Fibroblast of pulmonary artery (primary cell): ENCODE data around the gene ZNF441.

Experiments used
- DNase-seq: peaks from one replicate; pipeline ENCODE4 v3.0.0-alpha.2; 2010; ENCODE audit warnings: low read depth
- H3K4me3 ChIP-seq: replicated peaks from 2 replicates; pipeline ENCODE4 v1.5.1; 2011; ENCODE audit warnings: low read depth, mild to moderate bottlenecking, control low read depth, low read length, moderate library complexity
- TF ChIP-seq, protein P1 (sequence below): IDR thresholded peaks from 2 replicates; pipeline ENCODE4 v1.5.1; 2011; ENCODE audit warnings: mild to moderate bottlenecking, control low read depth, low read length, inconsistent platforms; ENCODE audit errors: missing control alignments

The ZNF441 gene

DNA sequence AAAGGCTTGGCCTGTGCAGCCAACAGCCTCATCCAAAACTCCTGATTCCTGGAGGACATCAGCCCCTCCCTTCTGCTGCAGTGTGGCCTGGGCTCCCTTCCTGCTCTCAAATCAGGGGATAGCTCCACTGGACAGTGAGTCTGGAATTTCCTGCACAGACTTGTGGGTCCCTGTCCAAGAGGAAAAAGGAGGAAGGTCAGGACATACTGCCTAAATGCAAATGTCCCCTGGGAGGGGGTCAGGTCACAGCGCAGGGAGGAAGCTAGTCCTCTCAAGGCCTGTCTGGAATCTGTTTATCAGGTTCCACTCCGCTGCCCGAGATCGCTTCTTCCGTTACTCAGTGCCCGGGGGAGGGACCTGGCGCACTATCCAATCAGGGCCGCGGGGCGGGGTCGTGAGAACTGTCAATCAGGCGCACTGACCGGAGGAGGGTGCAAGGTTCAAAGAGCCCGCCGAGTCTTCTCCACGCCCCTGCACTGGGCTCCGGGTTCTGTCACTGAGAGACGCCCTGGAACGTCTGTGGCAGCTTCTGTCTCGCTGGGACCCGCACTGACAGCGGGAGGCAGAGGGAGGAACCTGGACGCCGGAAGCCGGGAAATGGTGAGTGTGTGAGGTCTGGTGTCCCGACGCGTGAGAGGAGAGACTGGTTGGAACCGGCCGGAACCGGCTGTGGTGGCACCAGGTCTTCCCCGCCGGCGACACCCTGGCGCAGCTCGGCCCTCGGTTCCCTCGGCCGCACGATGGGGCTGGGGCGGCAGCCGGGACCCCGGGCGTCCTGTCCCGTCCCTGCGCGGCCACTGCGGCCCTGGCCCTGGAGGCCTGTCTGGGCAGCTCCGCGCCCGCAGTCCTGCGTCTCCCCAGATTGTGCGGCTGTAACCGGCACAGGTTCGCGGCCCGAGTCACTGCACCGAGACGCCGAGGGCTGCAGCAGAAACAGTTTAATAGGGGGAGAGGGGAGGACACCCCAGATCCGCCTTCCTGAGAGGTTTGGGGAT, at the start of gene ZNF441:
Gene ZNF441 (plus strand): TSS at position 404 of the 995 bp plus-strand sequence. CDS start 194 bp downstream, at position 598.
- peak within 1 kb of the TSS; percentile 90 for H3K4me3 ChIP-seq
- TF ChIP-seq, protein P1, sequence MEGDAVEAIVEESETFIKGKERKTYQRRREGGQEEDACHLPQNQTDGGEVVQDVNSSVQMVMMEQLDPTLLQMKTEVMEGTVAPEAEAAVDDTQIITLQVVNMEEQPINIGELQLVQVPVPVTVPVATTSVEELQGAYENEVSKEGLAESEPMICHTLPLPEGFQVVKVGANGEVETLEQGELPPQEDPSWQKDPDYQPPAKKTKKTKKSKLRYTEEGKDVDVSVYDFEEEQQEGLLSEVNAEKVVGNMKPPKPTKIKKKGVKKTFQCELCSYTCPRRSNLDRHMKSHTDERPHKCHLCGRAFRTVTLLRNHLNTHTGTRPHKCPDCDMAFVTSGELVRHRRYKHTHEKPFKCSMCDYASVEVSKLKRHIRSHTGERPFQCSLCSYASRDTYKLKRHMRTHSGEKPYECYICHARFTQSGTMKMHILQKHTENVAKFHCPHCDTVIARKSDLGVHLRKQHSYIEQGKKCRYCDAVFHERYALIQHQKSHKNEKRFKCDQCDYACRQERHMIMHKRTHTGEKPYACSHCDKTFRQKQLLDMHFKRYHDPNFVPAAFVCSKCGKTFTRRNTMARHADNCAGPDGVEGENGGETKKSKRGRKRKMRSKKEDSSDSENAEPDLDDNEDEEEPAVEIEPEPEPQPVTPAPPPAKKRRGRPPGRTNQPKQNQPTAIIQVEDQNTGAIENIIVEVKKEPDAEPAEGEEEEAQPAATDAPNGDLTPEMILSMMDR = no peak
- DNase-seq = peak; percentile 95

DNA sequence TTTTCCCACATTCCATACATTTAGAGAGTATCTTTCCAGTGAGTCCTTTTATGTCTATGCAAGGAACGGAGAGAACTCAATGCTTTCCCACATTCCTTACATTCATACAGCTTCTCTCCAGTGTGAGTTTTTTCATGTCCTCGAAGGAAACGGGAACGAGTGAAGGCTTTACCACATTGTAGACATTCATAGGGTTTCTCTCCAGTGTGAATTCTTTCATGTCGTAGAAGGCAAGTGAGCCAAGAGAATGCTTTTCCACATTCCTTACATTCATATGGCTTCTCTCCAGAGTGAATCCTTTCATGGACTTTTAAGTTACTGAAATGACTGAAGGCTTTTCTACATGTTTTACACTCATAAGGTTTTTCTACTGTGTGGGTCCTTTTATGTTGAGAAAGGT, 45.1 kb upstream of the ZNF441 start:
- H3K4me3 ChIP-seq = no peak overlapping the region
- no peak for DNase-seq
- TF ChIP-seq, protein P1 = no peak

GRCh38 chr19:11722414-11722813, 44.4 kb upstream of the ZNF441 start:
- DNase-seq = no peak
- TF ChIP-seq, protein P1 = no peak

GRCh38 chr19:11729586-11729985, 37.2 kb upstream of the ZNF441 start:
- TF ChIP-seq, protein P1 = no peak
- H3K4me3 ChIP-seq = no peak overlapping the region
- DNase-seq = no peak

More at GRCh38 chr19:11722414-11722813, 44.4 kb upstream of the ZNF441 start:
- no peak overlapping the region for H3K4me3 ChIP-seq

DNA sequence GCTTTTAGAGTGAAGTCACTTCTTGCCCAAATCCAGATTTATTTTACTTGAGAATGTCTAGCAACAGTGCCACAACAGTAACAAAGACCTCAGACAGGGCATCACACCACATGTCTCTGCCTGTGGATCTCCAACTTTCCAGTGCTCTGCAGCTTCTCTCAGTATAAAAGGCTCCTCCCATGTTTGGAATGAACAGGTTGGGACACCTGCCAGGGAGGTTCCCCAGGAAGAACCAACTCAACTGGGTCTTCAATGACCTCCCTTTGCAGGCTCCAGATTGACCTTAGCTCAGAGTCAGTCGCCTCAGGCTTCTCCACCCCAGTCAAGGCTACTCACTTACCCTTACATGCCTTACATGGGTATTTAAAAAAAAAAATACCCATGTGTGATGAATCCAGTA, 31.4 kb upstream of the ZNF441 start:
- no peak overlapping the region for H3K4me3 ChIP-seq
- DNase-seq = no peak
- TF ChIP-seq, protein P1 = no peak

DNA sequence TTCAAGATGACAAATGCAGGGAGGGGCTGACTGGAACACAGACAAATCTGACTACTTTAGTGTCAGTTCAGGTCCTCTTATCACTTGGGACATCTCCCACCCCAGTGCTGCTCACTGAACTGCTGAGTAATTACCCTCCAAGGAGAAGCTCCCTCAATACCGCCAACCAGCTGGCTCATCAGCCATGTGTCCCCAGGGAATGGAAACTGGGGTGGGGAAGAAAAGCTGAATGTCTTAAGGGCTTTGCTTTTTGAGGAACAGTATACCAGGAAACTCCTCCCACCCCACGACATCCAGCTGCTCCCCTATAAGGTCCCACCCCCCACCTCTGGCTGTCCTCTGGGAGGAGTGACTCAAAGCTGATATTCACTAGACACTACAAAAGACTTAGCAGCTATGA, 30.1 kb upstream of the ZNF441 start:
- peak; percentile 33 for DNase-seq
- TF ChIP-seq, protein P1 = no peak
- H3K4me3 ChIP-seq = no peak overlapping the region
